Measurements from ENCODE around the gene KIAA1328.

- no peak for TF ChIP-seq CTCF (IDR thresholded peaks at IDR 0.05)
- TF ChIP-seq POLR2A (IDR thresholded peaks at IDR 0.05) = no peak
Observed at GRCh38 chr18:36933552-36933951, 104.6 kb downstream of the KIAA1328 start.

All from upper lobe of left lung (tissue), 4 donors.